A549 (cell line): Measurements from ENCODE around the gene POLDIP2. TPM values are rescaled to one million over a fixed set of nuclear protein-coding genes. Genes with fewer than 3 reads are reported as not detected.

Source experiments
- ATAC-seq, 2 experiments: fragments of 200-7000 bp in 1 of 2; fragments of >200 bp in 1 of 2; cut with Nextera tagmentation in 1 of 2; cut with Tn5 transposase in 1 of 2; 3 replicates each; pipeline versions ENCODE4 v1.8.0 to v1.9.1; 2018 to 2020; ENCODE audit warnings: mild to moderate bottlenecking in 1 of 2, moderate library complexity in 1 of 2
- CTCF ChIA-PET: fragments of 300-600 bp; sonication (Branson Sonifier 250); formaldehyde crosslinking; extraction: SDS; loops from one replicate; lab custom pipeline; 2021; ENCODE audit warnings: antibody characterized with exemption, inconsistent platforms; lab: Yijun Ruan, JAX
- POLR2A ChIA-PET: fragments of 350-600 bp; formaldehyde crosslinking; extraction: SDS; loops from one replicate; lab custom pipeline; 2021; ENCODE audit warnings: antibody characterized with exemption, inconsistent platforms; lab: Yijun Ruan, JAX
- DNase-seq, 2 experiments: peaks; one replicate each; pipeline versions ENCODE4 v3.0.0 to v3.0.0-alpha.2; 2011 to 2016; ENCODE audit warnings: low read depth in 1 of 2, low spot score in 1 of 2
- FAIRE-seq: peaks from 2 replicates; lab custom pipeline; 2011; peaks lifted over from hg19 to GRCh38; lab: Jason Lieb, UNC
- H3K27ac ChIP-seq, 2 experiments: fragments of >200 bp; sonication (Bioruptor Twin); formaldehyde crosslinking; 3 replicates each; pipeline ENCODE4 v1.5.1; 2016 to 2017
- H3K4me1 ChIP-seq: fragments of >200 bp; sonication (Bioruptor Twin); formaldehyde crosslinking; 3 replicates; pipeline ENCODE4 v1.6.1; 2016
- H3K4me2 ChIP-seq: fragments of >200 bp; sonication (Bioruptor Twin); formaldehyde crosslinking; 3 replicates; pipeline ENCODE4 v1.6.1; 2016
- H3K4me3 ChIP-seq: fragments of >200 bp; sonication (Bioruptor Twin); formaldehyde crosslinking; 3 replicates; pipeline ENCODE4 v1.5.1; 2016
- H3K9me3 ChIP-seq: fragments of >200 bp; sonication (Bioruptor Twin); formaldehyde crosslinking; 3 replicates; pipeline ENCODE4 v1.6.1; 2016
- CHD4 ChIP-seq: fragments of 200-600 bp; sonication (generic); IDR thresholded peaks from 2 replicates; pipeline ENCODE4 v1.6.1; 2016; ENCODE audit warnings: antibody characterized with exemption, mild to moderate bottlenecking, borderline replicate concordance
- EP300 ChIP-seq, 2 experiments: fragments of >200 bp; sonication (Bioruptor Twin); formaldehyde crosslinking; IDR thresholded peaks; 2 replicates in 1 of 2; 3 replicates in 1 of 2; pipeline ENCODE4 v1.6.1; 2016 to 2017
- FOSB ChIP-seq: fragments of 250-450 bp; sonication (Bioruptor Pico); IDR thresholded peaks from 2 replicates; pipeline ENCODE4 v1.5.0; 2020; ENCODE audit warnings: mild to moderate bottlenecking, moderate library complexity
- HEYL ChIP-seq: fragments of 250-450 bp; sonication (Bioruptor Pico); IDR thresholded peaks from 2 replicates; pipeline ENCODE4 v1.8.0; 2021; ENCODE audit warnings: mild to moderate bottlenecking, moderate library complexity
- KDM5A ChIP-seq: fragments of 200-600 bp; sonication (generic); IDR thresholded peaks from 2 replicates; pipeline ENCODE4 v1.6.1; 2016; ENCODE audit warnings: antibody characterized with exemption, mild to moderate bottlenecking
- MAZ ChIP-seq: fragments of 150-350 bp; IDR thresholded peaks from 2 replicates; pipeline ENCODE4 v1.6.1; 2014; ENCODE audit warnings: antibody characterized with exemption, low read depth, low read length, borderline replicate concordance
- NR3C1 ChIP-seq: fragments of >200 bp; sonication (Bioruptor Twin); formaldehyde crosslinking; IDR thresholded peaks from 3 replicates; pipeline ENCODE4 v1.6.1; 2017
- POLR2AphosphoS2 ChIP-seq: conservative IDR thresholded peaks from 2 replicates; pipeline ENCODE4 v1.6.1; 2012; ENCODE audit warnings: low read length, improper control_type of control experiment, inconsistent platforms
- RARB ChIP-seq: fragments of 250-450 bp; sonication (Bioruptor Pico); IDR thresholded peaks from 2 replicates; pipeline ENCODE4 v1.8.0; 2021; ENCODE audit warnings: mild to moderate bottlenecking, moderate library complexity
- RCOR1 ChIP-seq: fragments of 150-350 bp; IDR thresholded peaks from 2 replicates; pipeline ENCODE4 v1.6.1; 2014; ENCODE audit warnings: antibody characterized with exemption, low read length, low read depth
- SMC3 ChIP-seq: fragments of >200 bp; sonication (Bioruptor Twin); formaldehyde crosslinking; IDR thresholded peaks from 3 replicates; pipeline ENCODE4 v1.6.1; 2018; ENCODE audit warnings: inconsistent platforms
- SREBF2 ChIP-seq: fragments of 450-650 bp; IDR thresholded peaks from 2 replicates; pipeline ENCODE4 v1.6.1; 2014; ENCODE audit warnings: mild to moderate bottlenecking, moderate library complexity
- TP53 ChIP-seq: fragments of 250-450 bp; sonication (Bioruptor Pico); IDR thresholded peaks from 2 replicates; pipeline ENCODE4 v1.5.0; 2021; ENCODE audit warnings: mild to moderate bottlenecking, moderate library complexity
- ZC3H11A ChIP-seq: fragments of 450-650 bp; IDR thresholded peaks from 2 replicates; pipeline ENCODE4 v1.6.1; 2014; ENCODE audit warnings: antibody characterized with exemption, mild to moderate bottlenecking
- ZFP36 ChIP-seq: fragments of 450-650 bp; IDR thresholded peaks from 2 replicates; pipeline ENCODE4 v1.6.1; 2014; ENCODE audit warnings: borderline replicate concordance; ENCODE audit not compliant: partially characterized antibody
- ZSCAN20 ChIP-seq: fragments of 250-450 bp; sonication (Bioruptor Pico); IDR thresholded peaks from 2 replicates; pipeline ENCODE4 v1.8.0; 2022; ENCODE audit warnings: mild to moderate bottlenecking, moderate library complexity
- WGBS: methylation state at CpG from one replicate; pipeline ENCODE4 v1.1.6; 2017; ENCODE audit errors: missing lambda C conversion rate; 5-methylcytosine and 5-hydroxymethylcytosine counted together
- polyA plus RNA-seq, 4 experiments: library from polyadenylated mRNA; depleted of rRNA in 3 of 4; stranded (reverse); fragments of >200 nt; fragmentation: RNase III in 1 of 4; extraction: RNeasy Plus Mini Kit Qiagen cat#74134 plus additional on column Dnase treatment in 1 of 4; gene quantifications; 2 replicates in 3 of 4; 3 replicates in 1 of 4; pipeline ENCODE4 v1.2.3, GENCODE V29; 2011 to 2017
- TF ChIP-seq, protein P1 (sequence below): fragments of 200-600 bp; sonication (generic); IDR thresholded peaks from 2 replicates; pipeline ENCODE4 v1.6.1; 2016; ENCODE audit warnings: antibody characterized with exemption, mild to moderate bottlenecking, moderate library complexity
- TF ChIP-seq, protein P2 (sequence below): fragments of >200 bp; sonication (Bioruptor Twin); formaldehyde crosslinking; IDR thresholded peaks from 3 replicates; pipeline ENCODE4 v1.6.1; 2016
- TF ChIP-seq, protein P3 (sequence below): fragments of 150-350 bp; IDR thresholded peaks from 2 replicates; pipeline ENCODE4 v1.6.1; 2014; ENCODE audit warnings: low read depth, mild to moderate bottlenecking, low read length

POLDIP2 gene
- polyA plus RNA-seq, 2 of the 4 experiments (the other 2 are of a cell fraction), result 127 to 132 TPM

DNA sequence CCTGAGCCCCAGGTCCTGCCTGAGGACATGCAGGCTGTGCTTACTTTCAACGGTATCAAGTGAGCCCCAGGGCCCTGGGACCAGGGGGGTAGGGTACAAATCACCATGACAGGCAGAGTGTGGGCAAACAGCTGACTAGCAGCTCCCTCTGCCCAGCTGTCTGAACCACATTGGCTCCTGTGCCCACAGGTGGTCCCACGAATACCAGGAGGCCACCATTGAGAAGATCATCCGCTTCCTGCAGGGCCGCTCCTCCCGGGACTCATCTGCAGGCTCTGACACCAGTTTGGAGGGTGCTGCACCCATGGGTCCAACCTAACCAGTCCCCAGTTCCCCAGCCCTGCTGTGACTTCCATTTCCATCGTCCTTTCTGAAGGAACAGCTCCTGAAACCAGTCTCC is 38.6 kb upstream of the POLDIP2 start:
- FAIRE-seq (no peak), ATAC-seq (no peak), DNase-seq (no peak)
- POLR2A ChIA-PET, result interaction anchor here (1.5 kb wide), 1 partner anchor 38 kb away, joined by 6 read pairs; the partner anchor contains the start of gene POLDIP2
- Histone ChIP-seq H3K4me3 (no peak overlapping the region), H3K4me2 (no peak overlapping the region), H3K27ac (no peak overlapping the region), H3K9me3 (no peaks in the 10 kb centered on the region), H3K4me1 (peaks cover 14% of the 10 kb centered on the region)
- CTCF ChIA-PET, result interaction anchor here (1.2 to 3.0 kb wide), 4 partner anchors 10 to 20 kb away, joined by 4 to 12 read pairs (median 5); partner anchors contain the start of gene SLC46A1
- TF ChIP-seq POLR2AphosphoS2 (0 out of 2 replicates have a peak, but pooled peaks have one; percentile 55), SMC3 (no peak)
- 83% methylated on average over 6 of the region's 6 CpGs for WGBS

DNA sequence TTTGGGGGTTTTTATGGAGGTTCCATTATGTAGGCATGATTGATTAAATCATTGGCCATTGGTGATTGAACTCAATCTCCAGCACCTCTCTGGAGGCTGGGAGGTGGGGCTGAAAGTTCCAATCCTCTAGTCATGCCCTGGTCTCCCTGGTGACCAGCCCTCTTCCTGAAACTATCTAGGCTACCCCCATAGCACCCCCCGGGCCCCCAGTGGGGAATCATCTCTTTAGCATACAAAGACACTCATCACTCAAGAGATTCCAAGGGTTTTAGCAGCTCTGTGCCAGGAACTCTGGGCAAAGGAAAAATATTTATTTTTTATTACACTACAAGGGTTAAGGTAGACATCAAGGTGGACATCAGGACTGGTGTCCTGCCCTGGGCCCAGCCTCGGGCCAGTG is 38.1 kb upstream of the POLDIP2 start:
- Histone ChIP-seq H3K27ac (no peak overlapping the region), H3K9me3 (no peaks in the 10 kb centered on the region), H3K4me3 (no peak overlapping the region), H3K4me1 (peaks cover 14% of the 10 kb centered on the region), H3K4me2 (no peak overlapping the region)
- CTCF ChIA-PET, result interaction anchor here (0.6 to 3.0 kb wide), 6 partner anchors 10 to 176 kb away, joined by 3 to 12 read pairs (median 4); partner anchors contain the start of genes PIGS and SLC46A1
- WGBS, result 75% methylated on average over 1 of the region's 2 CpGs
- POLR2A ChIA-PET, result interaction anchor here (1.5 kb wide), 1 partner anchor 38 kb away, joined by 6 read pairs; the partner anchor contains the start of gene POLDIP2
- DNase-seq, result no peak
- TF ChIP-seq MAZ (no peak), TP53 (CRISPR knock-in tag) (no peak), ZSCAN20 (CRISPR knock-in tag) (no peak), RARB (no peak), EP300 (IDR thresholded peaks at IDR 0.05) (no peak), ZFP36 (no peak), KDM5A (no peak), SREBF2 (no peak), HEYL (CRISPR knock-in tag) (no peak), FOSB (no peak), NR3C1 (no peak), RCOR1 (no peak), ZC3H11A (no peak), CHD4 (no peak)
- TF ChIP-seq, protein P1, sequence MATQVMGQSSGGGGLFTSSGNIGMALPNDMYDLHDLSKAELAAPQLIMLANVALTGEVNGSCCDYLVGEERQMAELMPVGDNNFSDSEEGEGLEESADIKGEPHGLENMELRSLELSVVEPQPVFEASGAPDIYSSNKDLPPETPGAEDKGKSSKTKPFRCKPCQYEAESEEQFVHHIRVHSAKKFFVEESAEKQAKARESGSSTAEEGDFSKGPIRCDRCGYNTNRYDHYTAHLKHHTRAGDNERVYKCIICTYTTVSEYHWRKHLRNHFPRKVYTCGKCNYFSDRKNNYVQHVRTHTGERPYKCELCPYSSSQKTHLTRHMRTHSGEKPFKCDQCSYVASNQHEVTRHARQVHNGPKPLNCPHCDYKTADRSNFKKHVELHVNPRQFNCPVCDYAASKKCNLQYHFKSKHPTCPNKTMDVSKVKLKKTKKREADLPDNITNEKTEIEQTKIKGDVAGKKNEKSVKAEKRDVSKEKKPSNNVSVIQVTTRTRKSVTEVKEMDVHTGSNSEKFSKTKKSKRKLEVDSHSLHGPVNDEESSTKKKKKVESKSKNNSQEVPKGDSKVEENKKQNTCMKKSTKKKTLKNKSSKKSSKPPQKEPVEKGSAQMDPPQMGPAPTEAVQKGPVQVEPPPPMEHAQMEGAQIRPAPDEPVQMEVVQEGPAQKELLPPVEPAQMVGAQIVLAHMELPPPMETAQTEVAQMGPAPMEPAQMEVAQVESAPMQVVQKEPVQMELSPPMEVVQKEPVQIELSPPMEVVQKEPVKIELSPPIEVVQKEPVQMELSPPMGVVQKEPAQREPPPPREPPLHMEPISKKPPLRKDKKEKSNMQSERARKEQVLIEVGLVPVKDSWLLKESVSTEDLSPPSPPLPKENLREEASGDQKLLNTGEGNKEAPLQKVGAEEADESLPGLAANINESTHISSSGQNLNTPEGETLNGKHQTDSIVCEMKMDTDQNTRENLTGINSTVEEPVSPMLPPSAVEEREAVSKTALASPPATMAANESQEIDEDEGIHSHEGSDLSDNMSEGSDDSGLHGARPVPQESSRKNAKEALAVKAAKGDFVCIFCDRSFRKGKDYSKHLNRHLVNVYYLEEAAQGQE, result no peak
- TF ChIP-seq, protein P2, sequence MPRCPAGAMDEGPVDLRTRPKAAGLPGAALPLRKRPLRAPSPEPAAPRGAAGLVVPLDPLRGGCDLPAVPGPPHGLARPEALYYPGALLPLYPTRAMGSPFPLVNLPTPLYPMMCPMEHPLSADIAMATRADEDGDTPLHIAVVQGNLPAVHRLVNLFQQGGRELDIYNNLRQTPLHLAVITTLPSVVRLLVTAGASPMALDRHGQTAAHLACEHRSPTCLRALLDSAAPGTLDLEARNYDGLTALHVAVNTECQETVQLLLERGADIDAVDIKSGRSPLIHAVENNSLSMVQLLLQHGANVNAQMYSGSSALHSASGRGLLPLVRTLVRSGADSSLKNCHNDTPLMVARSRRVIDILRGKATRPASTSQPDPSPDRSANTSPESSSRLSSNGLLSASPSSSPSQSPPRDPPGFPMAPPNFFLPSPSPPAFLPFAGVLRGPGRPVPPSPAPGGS, result no peak
- TF ChIP-seq, protein P3, sequence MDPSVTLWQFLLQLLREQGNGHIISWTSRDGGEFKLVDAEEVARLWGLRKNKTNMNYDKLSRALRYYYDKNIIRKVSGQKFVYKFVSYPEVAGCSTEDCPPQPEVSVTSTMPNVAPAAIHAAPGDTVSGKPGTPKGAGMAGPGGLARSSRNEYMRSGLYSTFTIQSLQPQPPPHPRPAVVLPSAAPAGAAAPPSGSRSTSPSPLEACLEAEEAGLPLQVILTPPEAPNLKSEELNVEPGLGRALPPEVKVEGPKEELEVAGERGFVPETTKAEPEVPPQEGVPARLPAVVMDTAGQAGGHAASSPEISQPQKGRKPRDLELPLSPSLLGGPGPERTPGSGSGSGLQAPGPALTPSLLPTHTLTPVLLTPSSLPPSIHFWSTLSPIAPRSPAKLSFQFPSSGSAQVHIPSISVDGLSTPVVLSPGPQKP, result no peak
- FAIRE-seq, result no peak
- no peak for ATAC-seq
